Measurements from ENCODE around the gene TSC1.

The TSC1 gene

DNA sequence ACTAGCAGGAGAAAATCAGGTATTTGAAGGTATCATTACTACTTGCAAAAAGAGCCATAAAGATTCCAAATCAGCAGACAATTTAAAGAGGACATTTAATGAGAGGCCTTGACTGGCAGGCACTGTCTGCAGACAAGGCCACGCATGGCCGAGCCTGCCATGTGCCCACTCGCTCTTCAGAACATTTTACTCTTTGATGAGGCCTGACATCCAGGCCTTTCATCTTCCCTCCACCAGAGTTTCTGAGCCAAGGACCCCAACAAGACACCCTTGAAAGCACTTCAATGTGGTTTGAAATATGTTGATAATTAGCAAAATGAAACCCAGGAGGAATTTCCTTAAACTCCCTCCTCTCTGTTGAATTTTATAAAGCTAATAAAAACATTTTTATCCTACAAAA is 82.8 kb downstream of the TSC1 start:
- no peak for DNase-seq (ENCODE audit: low read depth)

DNA sequence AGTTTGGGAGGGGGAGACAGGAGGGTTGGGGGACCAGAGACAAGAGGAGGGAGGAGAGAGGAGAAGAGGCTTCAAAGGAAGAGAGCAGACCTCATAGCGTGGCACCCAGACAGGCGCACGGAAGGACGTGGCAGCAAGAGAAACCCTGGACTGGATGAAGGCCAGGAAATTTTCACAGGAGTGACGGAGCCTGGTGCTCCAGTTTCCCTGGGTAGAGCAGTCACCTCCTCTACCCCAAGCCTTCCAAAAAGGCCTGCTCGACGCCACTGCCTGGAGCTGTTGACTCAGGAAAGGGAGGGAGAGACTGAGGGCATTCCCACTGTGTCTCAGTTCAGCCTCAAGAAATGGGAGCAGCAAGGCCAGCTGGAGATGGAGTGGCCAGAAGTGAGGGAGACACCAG is 85.7 kb downstream of the TSC1 start:
- DNase-seq (ENCODE audit: low read depth) = no peak

DNA sequence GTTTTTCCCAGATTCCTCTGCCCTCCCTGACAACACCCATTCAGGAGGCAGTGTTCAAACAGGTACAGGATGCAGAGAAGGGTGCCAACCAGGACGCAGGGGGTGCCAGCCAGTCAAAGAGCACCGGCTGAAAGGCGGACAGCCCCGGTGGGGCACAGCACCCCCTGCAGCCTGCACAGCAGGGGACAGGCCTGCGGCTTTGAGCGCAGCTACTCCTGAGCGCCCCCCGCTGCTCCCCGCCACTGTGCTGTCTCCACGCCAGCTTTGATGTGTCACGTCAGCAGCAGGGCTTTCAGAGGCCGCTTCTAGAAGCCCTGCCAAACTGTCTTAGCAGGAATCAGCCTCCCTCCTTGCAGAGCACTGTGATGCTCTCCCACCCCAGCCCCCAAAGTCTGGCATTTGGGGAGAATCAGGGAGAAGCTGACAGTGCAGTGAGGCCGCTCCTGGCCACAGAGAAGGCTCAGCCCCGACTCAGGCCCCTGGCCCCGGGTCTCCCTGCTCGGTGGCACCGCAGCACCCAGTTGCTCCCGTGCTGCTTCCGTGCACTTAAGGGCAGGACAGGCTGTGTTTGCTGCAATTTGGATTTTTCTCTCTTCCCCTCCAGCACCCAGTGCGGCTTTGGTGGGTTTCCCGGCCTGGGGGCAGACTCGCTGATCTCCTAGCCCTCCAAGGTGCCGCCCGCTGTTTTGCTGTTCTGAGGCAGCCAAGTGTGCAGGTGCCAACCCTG is 86.6 kb downstream of the TSC1 start:
- peak; percentile 12 for DNase-seq (ENCODE audit: low read depth)

DNA sequence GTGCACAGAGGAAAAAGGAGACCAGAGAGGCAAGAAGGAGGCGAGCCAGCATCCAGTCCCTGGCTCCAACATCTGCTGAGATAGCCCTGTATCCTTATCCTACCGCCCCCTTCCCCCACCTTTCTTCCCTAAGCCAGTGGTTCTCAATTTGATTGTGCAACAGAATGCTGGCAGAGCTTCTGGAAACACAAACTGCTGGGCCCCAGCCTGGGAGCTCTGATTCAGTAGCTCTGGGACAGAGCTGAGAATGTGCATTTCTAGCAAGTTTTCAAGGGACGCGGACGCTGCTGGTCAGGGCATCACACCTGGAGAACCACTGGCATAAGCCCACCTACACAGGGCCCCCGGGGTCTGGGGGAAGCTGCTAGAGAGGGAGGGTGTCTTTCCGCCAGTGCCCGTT is 87.4 kb downstream of the TSC1 start:
- DNase-seq (ENCODE audit: low read depth) = no peak

DNA sequence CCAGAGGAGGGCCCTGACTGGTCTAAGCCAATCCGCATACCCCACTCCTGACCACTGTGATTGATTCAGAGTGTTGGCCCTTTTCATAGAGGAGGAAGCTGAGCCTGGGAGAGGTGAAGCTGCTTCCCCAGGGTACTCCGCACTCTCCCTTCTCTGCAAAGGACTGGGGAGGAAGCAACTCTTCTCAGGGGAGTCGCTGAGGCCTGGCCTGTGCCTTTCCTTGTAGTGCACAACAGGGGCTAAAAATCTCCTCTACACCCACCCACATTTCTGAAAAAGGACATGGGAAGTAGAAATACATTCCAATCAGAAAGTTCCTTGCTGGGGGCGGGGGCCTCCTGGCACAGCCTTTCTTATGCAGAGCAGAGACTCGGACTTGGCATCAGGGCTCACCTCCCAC is 88.5 kb downstream of the TSC1 start:
- no peak for DNase-seq (ENCODE audit: low read depth)

DNA sequence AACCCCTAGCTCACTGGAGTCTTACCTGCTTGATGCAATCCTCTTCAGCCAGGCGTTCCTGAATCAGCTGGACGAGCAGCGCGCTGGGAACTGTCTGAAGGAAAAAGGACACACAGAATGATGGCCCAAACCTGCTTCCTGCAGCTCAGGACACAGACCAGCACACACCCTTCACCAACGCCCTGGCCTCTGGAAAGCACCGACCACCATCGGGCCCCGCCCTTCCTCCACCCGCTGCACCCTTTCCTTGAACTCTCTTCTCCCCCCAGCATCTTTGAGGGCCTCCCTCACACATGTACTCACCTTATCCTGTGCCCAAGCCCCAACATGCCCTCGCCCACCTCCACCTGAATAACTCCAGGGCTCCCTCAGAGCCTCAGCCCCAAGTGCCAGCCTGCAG is 89.6 kb downstream of the TSC1 start:
- DNase-seq (ENCODE audit: low read depth) = no peak

DNA sequence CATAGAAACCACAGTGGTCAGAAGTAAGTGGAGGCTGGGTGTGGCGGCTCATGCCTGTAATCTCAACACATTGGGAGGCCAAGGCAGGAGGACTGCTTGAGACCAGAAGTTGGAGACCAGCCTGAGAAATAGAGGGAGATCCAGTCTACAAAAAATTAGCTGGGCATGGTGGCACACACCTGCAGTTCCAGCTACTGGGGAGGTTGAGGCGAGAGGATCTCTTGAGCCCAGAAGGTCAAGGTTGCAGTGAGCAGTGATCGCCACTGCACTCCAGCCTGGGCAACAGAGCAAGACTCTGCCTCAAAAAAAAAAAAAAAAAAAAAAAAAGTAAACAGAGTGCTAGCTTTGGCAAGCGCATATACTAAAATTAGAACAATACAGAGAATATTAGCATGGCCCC is 90.9 kb downstream of the TSC1 start:
- DNase-seq (ENCODE audit: low read depth) = no peak

DNA sequence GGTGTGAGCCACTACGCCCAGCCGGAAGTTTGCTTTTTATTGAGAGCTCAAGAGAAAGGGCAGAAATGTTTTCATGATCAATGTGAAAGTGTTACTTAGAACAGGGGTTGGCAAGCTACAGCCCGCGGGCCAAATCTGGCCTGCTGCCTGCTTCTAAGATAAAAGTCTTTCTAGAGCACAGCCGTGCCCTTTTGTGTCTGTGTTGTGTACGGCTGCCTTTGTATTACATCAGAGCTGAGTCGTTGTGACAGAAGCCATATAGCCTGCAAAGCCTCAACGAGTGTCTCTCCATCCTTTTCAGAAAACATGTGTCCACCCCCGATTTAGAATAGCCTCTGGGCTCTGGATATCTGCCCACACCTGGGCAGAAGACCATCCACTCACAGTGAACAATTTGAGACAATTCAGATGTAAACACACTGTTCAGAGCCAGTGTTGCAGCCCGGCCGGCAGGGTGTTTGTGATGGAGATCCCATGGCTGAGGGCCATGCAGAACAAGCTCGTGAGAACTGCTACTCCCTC is 95.2 kb downstream of the TSC1 start:
- DNase-seq (ENCODE audit: low read depth) = no peak

DNA sequence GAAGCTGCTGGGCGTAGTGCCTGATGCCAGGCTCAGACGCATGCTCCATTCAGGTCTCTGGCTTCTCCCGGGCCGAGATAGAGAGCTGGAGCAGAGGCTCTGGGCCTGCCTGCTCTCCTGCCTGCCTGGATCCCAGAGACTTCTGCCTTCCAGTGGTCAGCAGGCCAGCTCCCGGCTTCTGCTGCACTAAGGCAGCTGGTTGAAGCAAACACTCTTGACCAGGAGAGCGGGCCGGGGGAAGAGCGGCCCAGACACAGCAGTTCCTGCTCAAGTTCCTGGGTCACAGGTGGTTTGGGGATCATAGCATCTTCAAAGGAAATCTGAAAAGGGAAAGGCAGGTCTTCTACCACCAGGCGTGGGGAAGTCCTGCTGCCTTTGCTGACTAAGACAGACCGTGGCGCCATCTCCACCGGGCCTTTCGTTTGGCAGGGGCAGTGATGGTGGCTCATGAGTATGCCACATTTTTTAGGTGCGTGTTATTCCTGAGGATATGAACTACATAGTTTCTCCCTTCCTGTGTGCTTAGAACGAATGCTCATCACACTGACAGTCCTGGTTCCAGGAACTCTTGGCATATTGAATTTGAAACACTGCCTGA is 97.4 kb downstream of the TSC1 start:
- DNase-seq (ENCODE audit: low read depth) = no peak

DNA sequence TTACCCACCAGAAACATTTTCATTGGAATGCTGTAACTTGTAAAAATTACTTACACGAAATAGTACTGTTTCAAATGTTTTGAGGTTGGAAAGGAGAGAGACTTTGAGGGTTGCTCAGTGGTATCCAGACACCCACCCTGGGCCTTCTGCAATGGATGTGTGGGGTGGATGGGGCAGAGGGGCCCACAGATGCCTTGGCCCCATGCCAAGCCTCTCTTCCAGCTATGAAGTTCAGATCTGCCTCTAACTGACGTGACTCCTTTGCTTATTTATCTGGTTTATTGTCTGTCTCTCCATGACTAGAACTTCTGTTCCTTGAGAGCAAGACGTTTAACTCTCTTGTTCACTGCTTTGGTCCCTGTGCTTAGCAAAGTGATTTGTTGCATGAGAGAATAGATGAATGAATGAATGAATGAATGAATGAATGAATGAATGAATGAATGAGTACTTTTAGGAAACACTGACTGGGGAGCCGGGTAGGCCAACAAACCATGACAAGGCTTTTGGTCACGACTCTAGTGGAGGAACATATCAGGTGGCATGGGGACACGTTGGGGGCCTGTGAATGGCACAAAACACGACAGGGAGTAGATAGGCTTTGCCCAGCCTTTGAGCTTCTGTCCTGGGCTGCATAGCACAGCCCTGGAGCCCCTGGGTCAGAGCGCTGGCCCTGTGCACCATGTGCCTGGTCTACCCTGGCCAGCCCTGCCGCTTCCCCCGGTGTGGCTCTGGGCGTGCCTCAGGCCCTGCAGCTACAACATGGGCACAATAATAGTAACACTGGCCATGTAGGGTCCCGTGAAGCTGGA is 98.1 kb downstream of the TSC1 start:
- DNase-seq (ENCODE audit: low read depth) = no peak

DNA sequence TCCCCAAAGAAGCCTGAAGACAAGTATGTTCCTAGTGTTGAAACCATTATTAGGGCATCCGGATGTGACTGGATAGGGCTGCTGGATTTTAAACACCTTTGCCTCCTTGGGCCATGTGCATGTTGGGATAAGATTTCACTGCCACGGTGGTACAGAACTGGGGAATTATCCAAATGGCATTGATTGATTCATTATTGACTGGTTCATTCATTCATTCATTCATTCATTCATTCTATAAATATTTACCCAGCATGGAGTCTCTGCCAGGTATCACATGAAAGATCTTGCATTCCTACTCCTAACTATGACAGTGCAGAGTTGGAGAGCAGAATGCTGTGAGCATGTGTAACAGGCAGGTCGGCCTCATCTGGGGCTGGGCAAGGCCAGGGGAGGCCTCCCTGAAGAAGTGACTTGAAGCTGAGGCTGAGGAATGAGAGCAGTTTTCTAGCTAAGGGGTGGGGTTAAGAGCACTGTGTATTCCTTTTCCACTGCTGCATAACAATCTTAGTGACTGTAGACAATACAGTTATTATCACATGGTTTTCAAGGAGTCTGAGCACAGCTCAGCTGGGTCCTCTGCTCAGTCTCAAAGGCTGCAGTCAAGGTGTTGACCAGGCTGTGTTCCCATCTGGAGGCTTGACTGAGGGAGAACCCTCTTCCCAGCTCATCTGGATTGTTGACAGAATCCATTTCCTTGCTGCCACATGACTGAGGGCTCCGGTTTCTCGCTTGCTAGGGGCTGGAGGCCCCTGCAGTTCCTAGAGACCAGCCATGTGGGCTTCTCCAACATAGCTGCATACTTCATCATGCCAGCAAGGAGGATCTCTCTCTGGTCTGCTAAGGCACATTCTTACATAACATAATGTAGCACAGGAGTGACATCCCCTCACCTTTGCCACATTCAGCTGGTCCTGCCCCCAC is 102.0 kb downstream of the TSC1 start:
- no peak for DNase-seq (ENCODE audit: low read depth)
